ENCODE data around the gene INSR.

Gene INSR

DNA sequence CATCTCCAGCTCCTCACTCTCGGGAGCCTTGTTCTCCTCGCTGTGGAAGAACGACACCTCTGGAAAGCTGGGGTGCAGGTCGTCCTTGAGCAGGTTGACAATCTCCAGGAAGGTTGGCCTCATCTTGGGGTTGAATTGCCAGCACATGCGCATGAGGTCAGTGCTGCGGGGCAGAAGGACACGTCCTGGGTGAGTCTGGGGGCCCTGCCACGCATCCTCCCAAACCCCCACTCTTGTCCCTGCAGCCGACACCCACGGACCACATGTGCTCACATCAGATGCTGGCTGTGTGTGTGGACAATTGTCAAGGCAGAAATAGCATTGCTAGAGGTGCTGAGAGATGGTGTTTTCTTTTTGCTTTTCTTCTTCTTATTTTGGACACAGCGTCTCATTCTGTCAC, 177.0 kb downstream of the INSR start:
- Histone ChIP-seq H3K4me3 (ENCODE audit: low read length) (no peak overlapping the region), H2AFZ (ENCODE audit: low read depth, low read length) (no peak overlapping the region), H4K20me1 (ENCODE audit: insufficient read depth, low read length) (no peaks in the 10 kb centered on the region; the same call in 1 of the 2 replicates), H3K36me3 (replicated peaks; ENCODE audit: low read depth, low read length) (no peaks in the 10 kb centered on the region), H3K79me2 (ENCODE audit: low read length) (no peaks in the 10 kb centered on the region), H3K27ac (ENCODE audit: low read length) (no peak overlapping the region), H3K4me2 (ENCODE audit: low read length) (no peak overlapping the region), H3K9me3 (ENCODE audit: insufficient read depth, low read length) (no peaks in the 10 kb centered on the region), H3K27me3 (ENCODE audit: low read depth, low read length) (peaks cover 33% of the 10 kb centered on the region), H3K4me1 (ENCODE audit: low read length) (no peaks in the 10 kb centered on the region), H3K9ac (ENCODE audit: low read length) (no peak overlapping the region)
- TF ChIP-seq, protein P1, sequence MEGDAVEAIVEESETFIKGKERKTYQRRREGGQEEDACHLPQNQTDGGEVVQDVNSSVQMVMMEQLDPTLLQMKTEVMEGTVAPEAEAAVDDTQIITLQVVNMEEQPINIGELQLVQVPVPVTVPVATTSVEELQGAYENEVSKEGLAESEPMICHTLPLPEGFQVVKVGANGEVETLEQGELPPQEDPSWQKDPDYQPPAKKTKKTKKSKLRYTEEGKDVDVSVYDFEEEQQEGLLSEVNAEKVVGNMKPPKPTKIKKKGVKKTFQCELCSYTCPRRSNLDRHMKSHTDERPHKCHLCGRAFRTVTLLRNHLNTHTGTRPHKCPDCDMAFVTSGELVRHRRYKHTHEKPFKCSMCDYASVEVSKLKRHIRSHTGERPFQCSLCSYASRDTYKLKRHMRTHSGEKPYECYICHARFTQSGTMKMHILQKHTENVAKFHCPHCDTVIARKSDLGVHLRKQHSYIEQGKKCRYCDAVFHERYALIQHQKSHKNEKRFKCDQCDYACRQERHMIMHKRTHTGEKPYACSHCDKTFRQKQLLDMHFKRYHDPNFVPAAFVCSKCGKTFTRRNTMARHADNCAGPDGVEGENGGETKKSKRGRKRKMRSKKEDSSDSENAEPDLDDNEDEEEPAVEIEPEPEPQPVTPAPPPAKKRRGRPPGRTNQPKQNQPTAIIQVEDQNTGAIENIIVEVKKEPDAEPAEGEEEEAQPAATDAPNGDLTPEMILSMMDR (IDR thresholded peaks at IDR 0.05; ENCODE audit: low read depth, low read length) = no peak
- no peak for TF ChIP-seq EZH2phosphoT487 (IDR thresholded peaks at IDR 0.05; ENCODE audit: low read depth)

DNA sequence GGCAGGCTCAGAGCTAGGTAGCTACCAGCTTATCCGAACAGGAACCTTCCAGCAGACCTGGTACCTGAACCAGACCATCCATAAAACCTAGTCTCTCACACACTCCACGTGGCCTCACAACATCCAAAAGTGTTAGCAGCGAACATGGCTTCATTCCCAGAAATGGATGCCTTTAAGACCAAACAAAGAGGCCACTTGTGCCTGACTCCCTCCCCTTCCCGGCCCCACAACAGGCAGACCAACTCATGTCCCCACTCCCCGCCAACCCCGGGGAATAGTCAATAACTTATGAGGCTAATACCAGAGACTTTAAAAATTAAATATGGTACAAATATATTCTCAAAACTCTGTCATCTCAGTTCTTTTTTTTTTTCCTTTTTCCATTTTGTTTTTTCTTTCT, 178.5 kb downstream of the INSR start:
- no peaks in the 10 kb centered on the region for H3K4me1 ChIP-seq (ENCODE audit: low read length)
- peaks cover 34% of the 10 kb centered on the region for H3K27me3 ChIP-seq (ENCODE audit: low read depth, low read length)
- H3K9me3 ChIP-seq (ENCODE audit: insufficient read depth, low read length) = no peaks in the 10 kb centered on the region
- no peak overlapping the region for H3K9ac ChIP-seq (ENCODE audit: low read length)
- H4K20me1 ChIP-seq (ENCODE audit: insufficient read depth, low read length) = no peaks in the 10 kb centered on the region; the same call in 1 of the 2 replicates
- H3K79me2 ChIP-seq (ENCODE audit: low read length) = no peaks in the 10 kb centered on the region
- H3K4me3 ChIP-seq (ENCODE audit: low read length) = no peak overlapping the region
- TF ChIP-seq, protein P1 (IDR thresholded peaks at IDR 0.05; ENCODE audit: low read depth, low read length) = no peak
- no peak for TF ChIP-seq EZH2phosphoT487 (IDR thresholded peaks at IDR 0.05; ENCODE audit: low read depth)
- no peak overlapping the region for H2AFZ ChIP-seq (ENCODE audit: low read depth, low read length)
- H3K27ac ChIP-seq (ENCODE audit: low read length) = no peak overlapping the region
- no peaks in the 10 kb centered on the region for H3K36me3 ChIP-seq (replicated peaks; ENCODE audit: low read depth, low read length)
- no peak overlapping the region for H3K4me2 ChIP-seq (ENCODE audit: low read length)

DNA sequence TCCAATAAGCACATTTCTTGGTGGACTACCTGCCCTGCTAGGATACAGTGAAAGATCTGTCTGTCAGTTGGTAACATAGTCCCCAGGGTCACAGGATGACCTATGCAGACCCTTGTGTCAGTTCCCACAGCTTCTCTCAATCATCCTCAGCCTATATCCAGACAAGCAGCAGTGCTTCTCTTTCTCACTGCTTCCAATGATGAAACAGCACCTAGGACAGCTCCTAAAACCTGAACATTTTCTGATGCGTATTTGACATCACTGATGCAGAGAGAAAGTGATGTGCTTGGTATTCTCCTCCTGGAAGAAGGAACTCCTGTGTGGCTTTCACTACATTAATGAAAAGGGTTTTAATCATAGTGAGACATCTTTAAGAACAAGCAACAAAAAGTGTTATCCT, 181.0 kb downstream of the INSR start:
- Histone ChIP-seq H3K27me3 (ENCODE audit: low read depth, low read length) (peaks cover 37% of the 10 kb centered on the region), H3K9me3 (ENCODE audit: insufficient read depth, low read length) (no peaks in the 10 kb centered on the region), H3K79me2 (ENCODE audit: low read length) (no peaks in the 10 kb centered on the region), H2AFZ (ENCODE audit: low read depth, low read length) (no peak overlapping the region), H3K4me3 (ENCODE audit: low read length) (no peak overlapping the region), H3K27ac (ENCODE audit: low read length) (no peak overlapping the region), H3K4me1 (ENCODE audit: low read length) (no peaks in the 10 kb centered on the region), H3K36me3 (replicated peaks; ENCODE audit: low read depth, low read length) (no peaks in the 10 kb centered on the region), H3K9ac (ENCODE audit: low read length) (no peak overlapping the region), H3K4me2 (ENCODE audit: low read length) (no peak overlapping the region), H4K20me1 (ENCODE audit: insufficient read depth, low read length) (no peaks in the 10 kb centered on the region; the same call in 1 of the 2 replicates)
- TF ChIP-seq, protein P1 (IDR thresholded peaks at IDR 0.05; ENCODE audit: low read depth, low read length) = no peak
- no peak for TF ChIP-seq EZH2phosphoT487 (IDR thresholded peaks at IDR 0.05; ENCODE audit: low read depth)

DNA sequence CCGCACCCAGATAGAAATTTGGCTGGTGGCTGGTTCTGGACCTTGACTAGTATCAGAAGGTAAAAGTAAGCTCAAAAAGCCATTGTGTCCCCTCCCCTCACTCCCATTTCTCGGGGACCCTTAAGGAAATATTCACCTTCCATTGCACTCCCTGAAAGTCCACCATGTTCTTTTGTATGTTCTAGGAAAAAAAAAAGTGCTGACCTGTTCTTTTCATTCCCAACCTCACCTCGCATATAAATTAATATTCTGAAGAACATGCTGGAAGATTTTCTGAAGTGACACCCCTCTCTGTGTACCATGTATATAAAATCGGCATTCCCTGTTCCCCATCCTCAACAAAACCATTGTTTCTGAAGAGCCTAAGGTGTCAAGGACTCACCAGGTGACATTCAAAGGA, 181.5 kb downstream of the INSR start:
- Histone ChIP-seq H3K4me2 (ENCODE audit: low read length) (no peak overlapping the region), H2AFZ (ENCODE audit: low read depth, low read length) (no peak overlapping the region), H3K4me3 (ENCODE audit: low read length) (no peak overlapping the region), H3K4me1 (ENCODE audit: low read length) (no peaks in the 10 kb centered on the region), H3K27ac (ENCODE audit: low read length) (no peak overlapping the region), H3K9ac (ENCODE audit: low read length) (no peak overlapping the region), H3K79me2 (ENCODE audit: low read length) (no peaks in the 10 kb centered on the region), H3K27me3 (ENCODE audit: low read depth, low read length) (peaks cover 37% of the 10 kb centered on the region), H3K36me3 (replicated peaks; ENCODE audit: low read depth, low read length) (no peaks in the 10 kb centered on the region), H3K9me3 (ENCODE audit: insufficient read depth, low read length) (no peaks in the 10 kb centered on the region), H4K20me1 (ENCODE audit: insufficient read depth, low read length) (no peaks in the 10 kb centered on the region; the same call in 1 of the 2 replicates)
- no peak for TF ChIP-seq EZH2phosphoT487 (IDR thresholded peaks at IDR 0.05; ENCODE audit: low read depth)
- TF ChIP-seq, protein P1 (IDR thresholded peaks at IDR 0.05; ENCODE audit: low read depth, low read length) = no peak
